IPS DF 4.7 (cell line): Measurements from ENCODE around the gene CAMKK2.
"Not testable (repeated sequence)": the region's sequence is repeated elsewhere in the genome, so short reads cannot be mapped to it uniquely, and the experiment has no call there.

Experiments
- DNase-seq: peaks from one replicate; pipeline ENCODE4 v3.0.0-alpha.2; 2013; ENCODE audit warnings: low spot score; ENCODE audit errors: extremely low read depth

CAMKK2 gene

DNA sequence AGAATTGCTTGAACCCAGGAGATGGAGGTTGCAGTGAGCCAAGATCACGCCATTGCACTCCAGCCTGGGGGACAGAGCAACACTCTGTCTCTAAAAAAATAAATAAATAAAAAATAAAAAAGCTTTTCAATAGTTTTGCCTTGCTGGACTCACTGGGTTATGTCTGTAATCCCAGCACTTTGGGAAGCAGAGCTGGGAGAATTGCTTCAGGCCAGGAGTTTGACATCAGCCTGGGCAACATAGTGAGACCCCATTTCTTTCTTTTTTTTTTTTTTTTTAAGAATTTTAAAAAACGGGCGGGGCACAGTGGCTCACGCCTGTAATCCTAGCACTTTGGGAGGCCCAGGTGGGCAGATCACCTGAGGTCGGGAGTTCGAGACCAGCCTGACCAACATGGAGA lies 95.4 kb downstream of the CAMKK2 start:
- not testable (repeated sequence) for DNase-seq

DNA sequence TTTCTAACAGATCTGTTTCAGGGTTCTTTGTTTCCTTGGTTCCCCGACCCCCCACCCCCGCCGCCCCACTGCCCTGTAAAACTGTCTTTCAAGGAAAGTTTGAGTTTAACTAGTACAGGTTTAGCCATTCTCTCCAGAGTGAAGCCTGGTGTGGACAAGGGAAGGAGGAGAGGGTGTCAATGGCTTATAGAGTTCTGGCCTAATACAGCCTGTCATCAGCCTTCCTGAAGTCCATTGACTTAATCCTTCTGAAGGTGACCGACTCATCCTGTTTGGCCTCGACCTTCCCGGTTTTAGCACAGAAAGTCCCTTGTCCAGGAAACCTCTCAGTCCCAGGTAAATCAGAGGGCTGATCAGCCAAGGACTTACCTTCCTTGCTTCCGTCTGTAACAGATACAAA lies 97.6 kb downstream of the CAMKK2 start:
- no peak for DNase-seq

DNA sequence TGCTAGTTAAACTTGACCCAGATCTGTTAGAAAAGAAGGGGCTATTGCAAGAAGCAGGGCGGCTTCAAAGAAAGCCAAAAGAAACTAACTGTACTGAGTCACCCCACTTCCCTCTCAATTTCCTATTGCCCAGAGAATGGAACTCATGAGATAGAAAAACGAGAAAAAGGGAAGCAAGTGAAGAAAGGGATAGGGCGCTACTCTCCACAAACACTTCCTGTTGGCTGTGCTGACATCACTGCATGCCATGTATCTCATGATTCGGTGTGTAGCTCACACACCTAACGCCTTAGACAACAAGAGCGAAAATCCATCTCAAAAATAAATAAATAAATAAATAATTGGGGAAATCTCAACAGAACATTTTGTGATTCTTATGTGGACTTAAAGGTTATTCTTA lies 99.6 kb downstream of the CAMKK2 start:
- DNase-seq = no peak

DNA sequence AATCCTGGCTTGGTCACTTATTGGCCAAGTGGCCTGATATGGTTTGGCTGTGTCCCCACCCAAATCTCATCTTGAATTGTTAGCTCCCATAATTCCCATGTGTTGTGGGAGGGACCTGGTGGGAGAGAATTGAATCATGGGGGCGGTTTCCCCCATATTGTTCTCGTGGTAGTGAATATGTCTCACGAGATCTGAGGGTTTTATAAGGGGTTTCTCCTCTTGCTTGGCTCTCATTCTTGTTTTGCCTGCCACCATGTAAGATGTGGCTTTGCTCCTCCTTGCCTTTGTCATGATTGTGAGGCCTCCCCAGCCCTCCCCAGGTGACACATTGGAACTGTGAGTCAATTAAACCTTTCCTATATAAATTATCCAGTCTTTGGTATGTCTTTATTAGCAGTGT lies 105.4 kb downstream of the CAMKK2 start:
- DNase-seq = no peak

DNA sequence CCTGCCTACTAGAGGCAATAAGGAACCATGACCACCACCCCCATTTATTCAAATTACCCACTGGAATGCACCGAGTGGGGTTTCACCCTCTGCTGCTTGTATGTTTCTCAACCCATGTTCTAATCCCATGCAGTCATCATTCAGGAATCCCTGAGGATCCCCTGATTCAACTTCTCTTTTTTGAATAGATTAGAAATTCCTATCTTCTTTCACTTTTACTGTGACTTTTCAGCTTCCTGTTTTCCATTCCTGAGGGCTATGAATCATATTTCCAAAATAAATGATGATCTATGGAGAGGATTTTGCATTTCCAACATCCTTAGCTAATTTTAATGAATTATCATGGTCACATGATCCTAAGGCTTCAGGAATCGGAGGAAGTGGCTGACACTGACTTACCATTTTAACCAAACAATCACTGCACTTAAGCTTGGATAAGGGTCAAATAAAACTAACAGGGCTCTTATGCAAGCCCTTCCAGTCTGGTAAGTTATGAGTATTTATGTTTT lies 105.9 kb downstream of the CAMKK2 start:
- no peak for DNase-seq

DNA sequence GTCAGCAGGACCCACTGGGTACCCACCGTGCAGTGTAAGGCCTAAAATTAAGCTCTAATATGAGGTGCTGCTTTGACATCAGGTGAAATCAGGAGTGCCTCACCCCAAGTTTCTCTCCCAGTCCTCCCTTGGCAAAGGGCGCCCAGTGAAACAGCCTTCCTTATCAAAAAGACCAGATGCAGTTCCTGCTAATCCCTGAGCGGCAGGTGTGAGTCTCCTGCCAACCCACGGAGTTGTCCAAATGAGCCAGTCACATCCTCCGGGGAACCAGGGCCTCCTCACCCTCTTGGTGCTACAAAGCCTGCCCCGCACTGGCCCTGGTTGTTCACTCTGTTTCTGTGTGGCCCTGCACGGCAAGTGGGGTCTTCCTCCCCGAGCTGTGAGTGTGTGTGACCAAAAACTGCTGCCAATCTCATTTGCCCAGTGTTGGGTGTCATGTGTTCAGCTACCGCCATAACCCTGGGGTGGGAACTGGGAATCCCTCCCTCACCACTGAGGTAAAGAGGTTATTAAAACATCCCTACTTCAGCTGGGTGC lies 106.8 kb downstream of the CAMKK2 start:
- no peak for DNase-seq

DNA sequence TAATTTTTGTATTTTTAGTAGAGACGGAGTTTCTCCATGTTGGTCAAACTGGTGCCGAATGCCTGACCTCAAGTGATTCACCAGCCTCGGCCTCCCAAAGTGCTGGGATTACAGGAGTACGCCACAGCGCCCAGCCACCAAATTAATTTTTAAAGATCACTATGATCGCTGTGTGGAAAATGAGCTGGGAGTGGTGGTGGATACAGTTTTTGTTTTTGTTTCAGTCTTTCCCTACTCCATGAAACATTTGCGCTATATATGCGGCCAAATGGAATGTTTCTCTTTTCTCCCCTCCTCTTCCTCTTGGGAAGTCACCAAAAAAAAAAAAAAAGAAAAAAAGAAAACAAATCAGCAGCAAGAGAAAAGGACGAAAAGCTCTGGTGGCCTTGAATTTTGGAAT lies 107.4 kb downstream of the CAMKK2 start:
- no peak for DNase-seq

DNA sequence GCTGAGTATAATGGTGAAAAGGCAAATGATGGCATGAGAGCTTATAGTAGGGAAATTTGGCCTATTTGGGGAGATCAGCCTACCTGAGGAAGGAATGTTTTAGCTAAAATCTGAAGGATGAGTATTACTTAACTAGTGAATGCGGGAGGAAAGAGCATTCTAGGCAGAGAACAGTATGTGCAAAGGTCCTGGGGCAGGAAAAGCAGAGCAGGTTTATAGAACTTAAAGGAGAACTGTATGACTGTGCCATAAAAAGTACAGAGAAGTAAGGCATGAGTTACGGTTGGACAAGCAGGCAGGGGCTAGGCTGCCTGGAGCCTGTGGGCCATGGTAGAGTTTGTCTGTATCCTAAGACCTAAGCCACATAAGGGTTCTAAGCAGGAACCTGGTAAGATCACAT lies 108.3 kb downstream of the CAMKK2 start:
- DNase-seq = no peak
